H1 (cell line): ENCODE data around the gene ANP32A. TPM values are rescaled to one million over a fixed set of nuclear protein-coding genes. Genes with fewer than 3 reads are reported as not detected.

Experiments used
- ATF3 ChIP-seq: IDR thresholded peaks from 2 replicates; pipeline ENCODE4 v1.6.1; 2011; ENCODE audit warnings: low read depth, mild to moderate bottlenecking, low read length; ENCODE audit not compliant: insufficient read depth
- BACH1 ChIP-seq: IDR thresholded peaks from 2 replicates; pipeline ENCODE4 v1.6.1; 2012; ENCODE audit warnings: low read length, improper control_type of control experiment
- CBX5 ChIP-seq: fragments of 300-800, 300-1000 bp; sonication (generic); IDR thresholded peaks from 2 replicates; pipeline ENCODE4 v1.7.1; 2016; ENCODE audit warnings: antibody characterized with exemption, low read length, low read depth
- CHD1 ChIP-seq: IDR thresholded peaks from 2 replicates; pipeline ENCODE4 v1.6.1; 2012; ENCODE audit warnings: low read depth, low read length, improper control_type of control experiment
- CHD7 ChIP-seq: fragments of 300-600 bp; sonication (generic); IDR thresholded peaks from 2 replicates; pipeline ENCODE4 v1.7.1; 2012; ENCODE audit warnings: low read length, moderate library complexity, mild to moderate bottlenecking, inconsistent platforms; ENCODE audit not compliant: insufficient replicate concordance
- CTBP2 ChIP-seq: IDR thresholded peaks from 2 replicates; pipeline ENCODE4 v1.7.0; 2011; ENCODE audit warnings: borderline replicate concordance, mild to moderate bottlenecking, moderate library complexity, mixed read lengths, low read length; ENCODE audit not compliant: insufficient read depth, insufficient read length
- NRF1 ChIP-seq: IDR thresholded peaks from 2 replicates; pipeline ENCODE4 v1.6.1; 2011; ENCODE audit warnings: mild to moderate bottlenecking, low read depth, low read length, improper control_type of control experiment
- POU5F1 ChIP-seq: IDR thresholded peaks from 2 replicates; pipeline ENCODE4 v1.6.1; 2011; ENCODE audit warnings: low read depth, mild to moderate bottlenecking, low read length, moderate library complexity
- SIX5 ChIP-seq: IDR thresholded peaks from 2 replicates; pipeline ENCODE4 v1.6.1; 2011; ENCODE audit warnings: mild to moderate bottlenecking, low read depth, low read length
- ZNF274 ChIP-seq: IDR thresholded peaks from 2 replicates; pipeline ENCODE4 v1.7.0; 2012; ENCODE audit warnings: low read length, borderline replicate concordance; ENCODE audit errors: extremely low read depth
- polyA plus RNA-seq, 7 experiments: library from polyadenylated mRNA; depleted of rRNA in 3 of 7; stranded (reverse) in 5 of 7; unstranded in 2 of 7; fragments of >200 nt in 5 of 7; fragments of 200-250 nt in 2 of 7; gene quantifications; 1 replicate in 5 of 7; 2 replicates in 1 of 7; 4 replicates in 1 of 7; pipeline versions ENCODE4 v1.2.1 to v1.2.3, GENCODE V29; 2011 to 2013; ENCODE audit warnings: missing spikeins in 2 of 7, mixed read lengths in 2 of 7
- total RNA-seq: library from RNA; stranded (reverse); fragmentation: NEBNext Ultra II Directional; extraction: Animal tissue kit (Norgen Biotek cat#: 25700); gene quantifications from 2 replicates; pipeline ENCODE4 v1.2.1, GENCODE V29; 2021

ANP32A gene
- total and polyA plus RNA-seq, 2 of the 8 experiments (the other 6 are each of a cell fraction or from before 2014, with no cell fraction given), result 70.8 to 295 TPM

GRCh38 chr15:68791431-68792283 is 29.0 kb downstream of the ANP32A start (continued):
- TF ChIP-seq CHD7 (no peak), NRF1 (no peak), ZNF274 (no peak), BACH1 (no peak), CBX5 (no peak), POU5F1 (no peak), ATF3 (no peak), CHD1 (no peak), CTBP2 (peak; percentile 75), SIX5 (no peak)
